Keratinocyte (primary cell): ENCODE measurements around the gene TBC1D8.

Experiments used
- EZH2 ChIP-seq: IDR thresholded peaks from one replicate; pipeline ENCODE4 v1.6.1; 2012; ENCODE audit warnings: inconsistent platforms, mild to moderate bottlenecking, low read length, moderate library complexity
- TF ChIP-seq, protein P1 (sequence below), 3 experiments: IDR thresholded peaks in 1 of 3; conservative IDR thresholded peaks in 1 of 3; optimal IDR thresholded peaks in 1 of 3; 2 replicates in 2 of 3; 3 replicates in 1 of 3; pipeline versions ENCODE3 to v1.5.1; 2011; ENCODE audit warnings: low read length in 3 of 3, mild to moderate bottlenecking in 3 of 3, moderate library complexity in 2 of 3, control low read depth in 1 of 3, inconsistent platforms in 1 of 3; ENCODE audit not compliant: insufficient read depth in 2 of 3; ENCODE audit errors: extremely low read depth in 1 of 3

- TF ChIP-seq, protein P1, sequence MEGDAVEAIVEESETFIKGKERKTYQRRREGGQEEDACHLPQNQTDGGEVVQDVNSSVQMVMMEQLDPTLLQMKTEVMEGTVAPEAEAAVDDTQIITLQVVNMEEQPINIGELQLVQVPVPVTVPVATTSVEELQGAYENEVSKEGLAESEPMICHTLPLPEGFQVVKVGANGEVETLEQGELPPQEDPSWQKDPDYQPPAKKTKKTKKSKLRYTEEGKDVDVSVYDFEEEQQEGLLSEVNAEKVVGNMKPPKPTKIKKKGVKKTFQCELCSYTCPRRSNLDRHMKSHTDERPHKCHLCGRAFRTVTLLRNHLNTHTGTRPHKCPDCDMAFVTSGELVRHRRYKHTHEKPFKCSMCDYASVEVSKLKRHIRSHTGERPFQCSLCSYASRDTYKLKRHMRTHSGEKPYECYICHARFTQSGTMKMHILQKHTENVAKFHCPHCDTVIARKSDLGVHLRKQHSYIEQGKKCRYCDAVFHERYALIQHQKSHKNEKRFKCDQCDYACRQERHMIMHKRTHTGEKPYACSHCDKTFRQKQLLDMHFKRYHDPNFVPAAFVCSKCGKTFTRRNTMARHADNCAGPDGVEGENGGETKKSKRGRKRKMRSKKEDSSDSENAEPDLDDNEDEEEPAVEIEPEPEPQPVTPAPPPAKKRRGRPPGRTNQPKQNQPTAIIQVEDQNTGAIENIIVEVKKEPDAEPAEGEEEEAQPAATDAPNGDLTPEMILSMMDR (optimal IDR thresholded peaks at IDR 0.05 in 1 of 3, IDR thresholded peaks at IDR 0.05 in 1 of 3, conservative IDR thresholded peaks at IDR 0.05 in 1 of 3; ENCODE audit: extremely low read depth in 1 of 3, insufficient read depth in 2 of 3, low read length in 3 of 3): no peak
- no peak for TF ChIP-seq EZH2
Measured at GRCh38 chr2:101157272-101157671, 6.1 kb upstream of the TBC1D8 start.
